ENCODE results near the gene SLC27A5.

The SLC27A5 gene

DNA sequence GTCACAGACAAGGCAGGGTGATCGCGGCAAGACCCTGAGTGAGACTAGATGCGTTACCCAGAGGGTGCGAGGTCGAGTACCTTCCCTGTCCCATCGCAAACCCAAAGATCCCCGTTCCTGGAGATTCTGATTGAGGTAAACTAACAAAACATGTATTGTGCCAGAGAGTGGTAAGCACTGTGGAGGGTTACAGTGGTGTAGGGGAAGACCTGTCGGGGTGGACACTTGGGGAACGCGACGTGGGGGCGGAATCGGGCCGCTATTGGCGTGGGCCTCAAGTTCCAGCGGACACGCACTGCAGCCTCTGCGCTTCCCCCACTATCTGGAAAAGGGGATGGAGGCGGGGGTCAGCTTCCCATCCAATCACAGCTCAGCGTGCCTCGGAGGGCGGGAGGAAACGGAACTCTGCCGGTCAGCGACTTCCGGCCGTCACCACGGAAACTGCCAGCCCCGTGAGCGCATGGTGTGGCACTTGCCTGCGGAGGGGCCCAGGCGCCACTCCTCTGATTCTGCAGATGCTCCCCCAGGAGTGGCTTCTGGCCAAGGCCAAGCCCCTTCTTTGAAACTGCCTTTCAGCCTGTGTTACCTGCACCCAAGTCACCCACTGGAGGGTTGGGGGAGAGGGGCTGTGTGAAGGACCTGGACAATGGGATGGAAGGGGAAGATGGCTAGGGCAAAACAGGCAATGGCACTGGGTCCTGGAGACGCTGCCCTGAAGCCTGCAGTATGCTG is 47.6 kb upstream of the SLC27A5 start (continued):
- TF ChIP-seq, protein P1, sequence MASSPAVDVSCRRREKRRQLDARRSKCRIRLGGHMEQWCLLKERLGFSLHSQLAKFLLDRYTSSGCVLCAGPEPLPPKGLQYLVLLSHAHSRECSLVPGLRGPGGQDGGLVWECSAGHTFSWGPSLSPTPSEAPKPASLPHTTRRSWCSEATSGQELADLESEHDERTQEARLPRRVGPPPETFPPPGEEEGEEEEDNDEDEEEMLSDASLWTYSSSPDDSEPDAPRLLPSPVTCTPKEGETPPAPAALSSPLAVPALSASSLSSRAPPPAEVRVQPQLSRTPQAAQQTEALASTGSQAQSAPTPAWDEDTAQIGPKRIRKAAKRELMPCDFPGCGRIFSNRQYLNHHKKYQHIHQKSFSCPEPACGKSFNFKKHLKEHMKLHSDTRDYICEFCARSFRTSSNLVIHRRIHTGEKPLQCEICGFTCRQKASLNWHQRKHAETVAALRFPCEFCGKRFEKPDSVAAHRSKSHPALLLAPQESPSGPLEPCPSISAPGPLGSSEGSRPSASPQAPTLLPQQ (tag by site-specific recombination; IDR thresholded peaks at IDR 0.05), result peak; percentile 75
- TF ChIP-seq, protein P2, sequence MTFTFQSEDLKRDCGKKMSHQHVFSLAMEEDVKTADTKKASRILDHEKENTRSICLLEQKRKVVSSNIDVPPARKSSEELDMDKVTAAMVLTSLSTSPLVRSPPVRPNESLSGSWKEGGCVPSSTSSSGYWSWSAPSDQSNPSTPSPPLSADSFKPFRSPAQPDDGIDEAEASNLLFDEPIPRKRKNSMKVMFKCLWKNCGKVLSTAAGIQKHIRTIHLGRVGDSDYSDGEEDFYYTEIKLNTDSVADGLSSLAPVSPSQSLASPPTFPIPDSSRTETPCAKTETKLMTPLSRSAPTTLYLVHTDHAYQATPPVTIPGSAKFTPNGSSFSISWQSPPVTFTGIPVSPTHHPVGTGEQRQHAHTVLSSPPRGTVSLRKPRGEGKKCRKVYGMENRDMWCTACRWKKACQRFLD (tag by site-specific recombination; IDR thresholded peaks at IDR 0.05), result no peak
- TF ChIP-seq BCL11A (tag by site-specific recombination; IDR thresholded peaks at IDR 0.05; ENCODE audit: low read depth) (peak; percentile 58; the same call in 1 of the 2 replicates), ZNF366 (tag by site-specific recombination; conservative IDR thresholded peaks at IDR 0.05) (peak; percentile 96), ZNF133 (tag by site-specific recombination; IDR thresholded peaks at IDR 0.05) (0 out of 2 replicates have a peak, but pooled peaks have one; percentile 16), EGR2 (tag by site-specific recombination; IDR thresholded peaks at IDR 0.05; ENCODE audit: low read depth) (peak; percentile 91), ZNF785 (tag by site-specific recombination; IDR thresholded peaks at IDR 0.05) (peak; percentile 59; the same call in 1 of the 2 replicates), ZFP69B (tag by site-specific recombination; IDR thresholded peaks at IDR 0.05) (peak; percentile 85), ZNF701 (tag by site-specific recombination; IDR thresholded peaks at IDR 0.05) (no peak), ZNF561 (tag by site-specific recombination; IDR thresholded peaks at IDR 0.05; ENCODE audit: borderline replicate concordance) (peak; percentile 87; the same call in 1 of the 2 replicates), ZNF529 (tag by site-specific recombination; IDR thresholded peaks at IDR 0.05; ENCODE audit: insufficient replicate concordance) (no peak), ZNF114 (tag by site-specific recombination; IDR thresholded peaks at IDR 0.05) (no peak)
- TF ChIP-seq, protein P3, sequence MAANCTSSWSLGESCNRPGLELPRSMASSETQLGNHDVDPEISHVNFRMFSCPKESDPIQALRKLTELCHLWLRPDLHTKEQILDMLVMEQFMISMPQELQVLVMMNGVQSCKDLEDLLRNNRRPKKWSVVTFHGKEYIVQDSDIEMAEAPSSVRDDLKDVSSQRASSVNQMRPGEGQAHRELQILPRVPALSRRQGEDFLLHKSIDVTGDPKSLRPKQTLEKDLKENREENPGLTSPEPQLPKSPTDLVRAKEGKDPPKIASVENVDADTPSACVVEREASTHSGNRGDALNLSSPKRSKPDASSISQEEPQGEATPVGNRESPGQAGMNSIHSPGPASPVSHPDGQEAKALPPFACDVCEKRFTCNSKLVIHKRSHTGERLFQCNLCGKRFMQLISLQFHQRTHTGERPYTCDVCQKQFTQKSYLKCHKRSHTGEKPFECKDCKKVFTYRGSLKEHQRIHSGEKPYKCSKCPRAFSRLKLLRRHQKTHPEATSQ (tag by site-specific recombination; IDR thresholded peaks at IDR 0.05), result peak; percentile 61; the same call in 1 of the 2 replicates
- TF ChIP-seq, protein P4, sequence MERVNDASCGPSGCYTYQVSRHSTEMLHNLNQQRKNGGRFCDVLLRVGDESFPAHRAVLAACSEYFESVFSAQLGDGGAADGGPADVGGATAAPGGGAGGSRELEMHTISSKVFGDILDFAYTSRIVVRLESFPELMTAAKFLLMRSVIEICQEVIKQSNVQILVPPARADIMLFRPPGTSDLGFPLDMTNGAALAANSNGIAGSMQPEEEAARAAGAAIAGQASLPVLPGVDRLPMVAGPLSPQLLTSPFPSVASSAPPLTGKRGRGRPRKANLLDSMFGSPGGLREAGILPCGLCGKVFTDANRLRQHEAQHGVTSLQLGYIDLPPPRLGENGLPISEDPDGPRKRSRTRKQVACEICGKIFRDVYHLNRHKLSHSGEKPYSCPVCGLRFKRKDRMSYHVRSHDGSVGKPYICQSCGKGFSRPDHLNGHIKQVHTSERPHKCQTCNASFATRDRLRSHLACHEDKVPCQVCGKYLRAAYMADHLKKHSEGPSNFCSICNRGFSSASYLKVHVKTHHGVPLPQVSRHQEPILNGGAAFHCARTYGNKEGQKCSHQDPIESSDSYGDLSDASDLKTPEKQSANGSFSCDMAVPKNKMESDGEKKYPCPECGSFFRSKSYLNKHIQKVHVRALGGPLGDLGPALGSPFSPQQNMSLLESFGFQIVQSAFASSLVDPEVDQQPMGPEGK (tag by site-specific recombination; IDR thresholded peaks at IDR 0.05), result peak; percentile 90
- TF ChIP-seq, protein P5, sequence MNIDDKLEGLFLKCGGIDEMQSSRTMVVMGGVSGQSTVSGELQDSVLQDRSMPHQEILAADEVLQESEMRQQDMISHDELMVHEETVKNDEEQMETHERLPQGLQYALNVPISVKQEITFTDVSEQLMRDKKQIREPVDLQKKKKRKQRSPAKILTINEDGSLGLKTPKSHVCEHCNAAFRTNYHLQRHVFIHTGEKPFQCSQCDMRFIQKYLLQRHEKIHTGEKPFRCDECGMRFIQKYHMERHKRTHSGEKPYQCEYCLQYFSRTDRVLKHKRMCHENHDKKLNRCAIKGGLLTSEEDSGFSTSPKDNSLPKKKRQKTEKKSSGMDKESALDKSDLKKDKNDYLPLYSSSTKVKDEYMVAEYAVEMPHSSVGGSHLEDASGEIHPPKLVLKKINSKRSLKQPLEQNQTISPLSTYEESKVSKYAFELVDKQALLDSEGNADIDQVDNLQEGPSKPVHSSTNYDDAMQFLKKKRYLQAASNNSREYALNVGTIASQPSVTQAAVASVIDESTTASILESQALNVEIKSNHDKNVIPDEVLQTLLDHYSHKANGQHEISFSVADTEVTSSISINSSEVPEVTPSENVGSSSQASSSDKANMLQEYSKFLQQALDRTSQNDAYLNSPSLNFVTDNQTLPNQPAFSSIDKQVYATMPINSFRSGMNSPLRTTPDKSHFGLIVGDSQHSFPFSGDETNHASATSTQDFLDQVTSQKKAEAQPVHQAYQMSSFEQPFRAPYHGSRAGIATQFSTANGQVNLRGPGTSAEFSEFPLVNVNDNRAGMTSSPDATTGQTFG (tag by site-specific recombination; IDR thresholded peaks at IDR 0.05; ENCODE audit: borderline replicate concordance), result no peak
- TF ChIP-seq, protein P6, sequence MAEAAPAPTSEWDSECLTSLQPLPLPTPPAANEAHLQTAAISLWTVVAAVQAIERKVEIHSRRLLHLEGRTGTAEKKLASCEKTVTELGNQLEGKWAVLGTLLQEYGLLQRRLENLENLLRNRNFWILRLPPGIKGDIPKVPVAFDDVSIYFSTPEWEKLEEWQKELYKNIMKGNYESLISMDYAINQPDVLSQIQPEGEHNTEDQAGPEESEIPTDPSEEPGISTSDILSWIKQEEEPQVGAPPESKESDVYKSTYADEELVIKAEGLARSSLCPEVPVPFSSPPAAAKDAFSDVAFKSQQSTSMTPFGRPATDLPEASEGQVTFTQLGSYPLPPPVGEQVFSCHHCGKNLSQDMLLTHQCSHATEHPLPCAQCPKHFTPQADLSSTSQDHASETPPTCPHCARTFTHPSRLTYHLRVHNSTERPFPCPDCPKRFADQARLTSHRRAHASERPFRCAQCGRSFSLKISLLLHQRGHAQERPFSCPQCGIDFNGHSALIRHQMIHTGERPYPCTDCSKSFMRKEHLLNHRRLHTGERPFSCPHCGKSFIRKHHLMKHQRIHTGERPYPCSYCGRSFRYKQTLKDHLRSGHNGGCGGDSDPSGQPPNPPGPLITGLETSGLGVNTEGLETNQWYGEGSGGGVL (tag by site-specific recombination; IDR thresholded peaks at IDR 0.05), result peak; percentile 80
- TF ChIP-seq, protein P7, sequence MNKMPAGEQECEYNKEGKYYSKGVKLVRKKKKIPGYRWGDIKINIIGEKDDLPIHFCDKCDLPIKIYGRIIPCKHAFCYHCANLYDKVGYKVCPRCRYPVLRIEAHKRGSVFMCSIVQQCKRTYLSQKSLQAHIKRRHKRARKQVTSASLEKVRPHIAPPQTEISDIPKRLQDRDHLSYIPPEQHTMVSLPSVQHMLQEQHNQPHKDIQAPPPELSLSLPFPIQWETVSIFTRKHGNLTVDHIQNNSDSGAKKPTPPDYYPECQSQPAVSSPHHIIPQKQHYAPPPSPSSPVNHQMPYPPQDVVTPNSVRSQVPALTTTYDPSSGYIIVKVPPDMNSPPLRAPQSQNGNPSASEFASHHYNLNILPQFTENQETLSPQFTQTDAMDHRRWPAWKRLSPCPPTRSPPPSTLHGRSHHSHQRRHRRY (tag by site-specific recombination; IDR thresholded peaks at IDR 0.05), result 0 out of 2 replicates have a peak, but pooled peaks have one; percentile 39
- TF ChIP-seq, protein P8, sequence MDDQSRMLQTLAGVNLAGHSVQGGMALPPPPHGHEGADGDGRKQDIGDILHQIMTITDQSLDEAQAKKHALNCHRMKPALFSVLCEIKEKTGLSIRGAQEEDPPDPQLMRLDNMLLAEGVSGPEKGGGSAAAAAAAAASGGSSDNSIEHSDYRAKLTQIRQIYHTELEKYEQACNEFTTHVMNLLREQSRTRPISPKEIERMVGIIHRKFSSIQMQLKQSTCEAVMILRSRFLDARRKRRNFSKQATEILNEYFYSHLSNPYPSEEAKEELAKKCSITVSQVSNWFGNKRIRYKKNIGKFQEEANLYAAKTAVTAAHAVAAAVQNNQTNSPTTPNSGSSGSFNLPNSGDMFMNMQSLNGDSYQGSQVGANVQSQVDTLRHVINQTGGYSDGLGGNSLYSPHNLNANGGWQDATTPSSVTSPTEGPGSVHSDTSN (CRISPR knock-in tag; IDR thresholded peaks at IDR 0.05), result no peak
- TF ChIP-seq, protein P9, sequence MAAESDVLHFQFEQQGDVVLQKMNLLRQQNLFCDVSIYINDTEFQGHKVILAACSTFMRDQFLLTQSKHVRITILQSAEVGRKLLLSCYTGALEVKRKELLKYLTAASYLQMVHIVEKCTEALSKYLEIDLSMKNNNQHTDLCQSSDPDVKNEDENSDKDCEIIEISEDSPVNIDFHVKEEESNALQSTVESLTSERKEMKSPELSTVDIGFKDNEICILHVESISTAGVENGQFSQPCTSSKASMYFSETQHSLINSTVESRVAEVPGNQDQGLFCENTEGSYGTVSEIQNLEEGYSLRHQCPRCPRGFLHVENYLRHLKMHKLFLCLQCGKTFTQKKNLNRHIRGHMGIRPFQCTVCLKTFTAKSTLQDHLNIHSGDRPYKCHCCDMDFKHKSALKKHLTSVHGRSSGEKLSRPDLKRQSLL (tag by site-specific recombination; IDR thresholded peaks at IDR 0.05), result no peak
- TF ChIP-seq, protein P10, sequence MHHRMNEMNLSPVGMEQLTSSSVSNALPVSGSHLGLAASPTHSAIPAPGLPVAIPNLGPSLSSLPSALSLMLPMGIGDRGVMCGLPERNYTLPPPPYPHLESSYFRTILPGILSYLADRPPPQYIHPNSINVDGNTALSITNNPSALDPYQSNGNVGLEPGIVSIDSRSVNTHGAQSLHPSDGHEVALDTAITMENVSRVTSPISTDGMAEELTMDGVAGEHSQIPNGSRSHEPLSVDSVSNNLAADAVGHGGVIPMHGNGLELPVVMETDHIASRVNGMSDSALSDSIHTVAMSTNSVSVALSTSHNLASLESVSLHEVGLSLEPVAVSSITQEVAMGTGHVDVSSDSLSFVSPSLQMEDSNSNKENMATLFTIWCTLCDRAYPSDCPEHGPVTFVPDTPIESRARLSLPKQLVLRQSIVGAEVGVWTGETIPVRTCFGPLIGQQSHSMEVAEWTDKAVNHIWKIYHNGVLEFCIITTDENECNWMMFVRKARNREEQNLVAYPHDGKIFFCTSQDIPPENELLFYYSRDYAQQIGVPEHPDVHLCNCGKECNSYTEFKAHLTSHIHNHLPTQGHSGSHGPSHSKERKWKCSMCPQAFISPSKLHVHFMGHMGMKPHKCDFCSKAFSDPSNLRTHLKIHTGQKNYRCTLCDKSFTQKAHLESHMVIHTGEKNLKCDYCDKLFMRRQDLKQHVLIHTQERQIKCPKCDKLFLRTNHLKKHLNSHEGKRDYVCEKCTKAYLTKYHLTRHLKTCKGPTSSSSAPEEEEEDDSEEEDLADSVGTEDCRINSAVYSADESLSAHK (tag by site-specific recombination; IDR thresholded peaks at IDR 0.05), result peak; percentile 40
